SK-N-SH (cell line): ENCODE data around the gene SPATA12. TPM values are rescaled to one million over a fixed set of nuclear protein-coding genes. Genes with fewer than 3 reads are reported as not detected.

Source experiments
- CTCF ChIA-PET: fragments of 300-600, 350-600 bp; formaldehyde crosslinking; extraction: SDS; loops from one replicate; lab custom pipeline; 2021; lab: Yijun Ruan, JAX
- POLR2A ChIA-PET: fragments of 350-600 bp; sonication (Branson Sonifier 250); formaldehyde crosslinking; extraction: SDS; loops from one replicate; lab custom pipeline; 2020; ENCODE audit warnings: antibody characterized with exemption, inconsistent platforms; lab: Yijun Ruan, JAX
- DNase-seq: peaks from one replicate; pipeline ENCODE4 v3.0.0; 2012
- H2AFZ ChIP-seq: fragments of 200-600 bp; sonication (generic); 2 replicates; pipeline ENCODE4 v1.8.1; 2016; ENCODE audit warnings: antibody characterized with exemption, mild to moderate bottlenecking, low read depth
- H3F3A ChIP-seq: fragments of 200-600 bp; sonication (generic); replicated peaks from 2 replicates; pipeline ENCODE3; 2016; ENCODE audit warnings: antibody characterized with exemption, mild to moderate bottlenecking; ENCODE audit not compliant: insufficient read depth
- H3K27ac ChIP-seq, 2 experiments: fragments of 200-500 bp in 1 of 2; fragments of 200-600 bp in 1 of 2; sonication (Bioruptor generic) in 1 of 2; sonication (generic), shearing (Covaris generic) in 1 of 2; 2 replicates each; pipeline versions ENCODE4 v1.5.1 to v1.6.1; 2014 to 2016; ENCODE audit warnings: low read depth in 2 of 2, inconsistent platforms in 1 of 2, low read length in 1 of 2, mild to moderate bottlenecking in 1 of 2, mixed read lengths in 1 of 2
- H3K27me3 ChIP-seq: fragments of 200-600 bp; sonication (generic), shearing (Covaris generic); 2 replicates; pipeline ENCODE4 v1.6.1; 2016; ENCODE audit warnings: mixed run types; ENCODE audit not compliant: insufficient read depth
- H3K36me3 ChIP-seq, 2 experiments: fragments of 200-500 bp in 1 of 2; fragments of 200-600 bp in 1 of 2; sonication (Bioruptor generic) in 1 of 2; sonication (generic) in 1 of 2; replicated peaks in 1 of 2; 2 replicates each; pipeline versions ENCODE3 to v1.5.1; 2014 to 2016; ENCODE audit warnings: low read length in 1 of 2, mild to moderate bottlenecking in 1 of 2; ENCODE audit not compliant: insufficient read depth in 2 of 2, control insufficient read depth in 1 of 2
- H3K4me1 ChIP-seq, 2 experiments: fragments of 200-500 bp in 1 of 2; fragments of 200-600 bp in 1 of 2; sonication (Bioruptor generic) in 1 of 2; sonication (generic), shearing (Covaris generic) in 1 of 2; 2 replicates each; pipeline versions ENCODE4 v1.5.1 to v1.6.1; 2014 to 2016; ENCODE audit warnings: low read depth in 1 of 2, low read length in 1 of 2, mixed run types in 1 of 2; ENCODE audit not compliant: insufficient read depth in 2 of 2, control insufficient read depth in 1 of 2
- H3K4me2 ChIP-seq: fragments of 200-600 bp; sonication (generic), shearing (Covaris generic); 2 replicates; pipeline ENCODE4 v1.6.1; 2017; ENCODE audit warnings: mixed run types
- H3K4me3 ChIP-seq, 2 experiments: fragments of 200-500 bp in 1 of 2; fragments of 200-600 bp in 1 of 2; sonication (Bioruptor generic) in 1 of 2; sonication (generic), shearing (Covaris generic) in 1 of 2; 2 replicates each; pipeline versions ENCODE4 v1.5.1 to v1.8.1; 2014 to 2016; ENCODE audit warnings: low read depth in 2 of 2, inconsistent platforms in 1 of 2, low read length in 1 of 2, mild to moderate bottlenecking in 1 of 2, mixed read lengths in 1 of 2, moderate library complexity in 1 of 2
- H3K79me2 ChIP-seq: fragments of 200-600 bp; sonication (generic); 2 replicates; pipeline ENCODE4 v1.8.1; 2017; ENCODE audit warnings: mild to moderate bottlenecking; ENCODE audit not compliant: insufficient read depth
- H3K9ac ChIP-seq: fragments of 200-600 bp; sonication (generic); 2 replicates; pipeline ENCODE4 v1.6.1; 2017; ENCODE audit warnings: mixed run types
- H3K9me2 ChIP-seq: fragments of 200-600 bp; sonication (generic); 2 replicates; pipeline ENCODE4 v1.6.1; 2017; ENCODE audit warnings: mixed run types
- H3K9me3 ChIP-seq: fragments of 200-600 bp; sonication (generic); 2 replicates; pipeline ENCODE4 v1.6.1; 2017; ENCODE audit warnings: mixed run types, mild to moderate bottlenecking, moderate library complexity
- H4K20me1 ChIP-seq: fragments of 200-600 bp; sonication (generic); 2 replicates; pipeline ENCODE4 v1.6.1; 2017; ENCODE audit warnings: mild to moderate bottlenecking, mixed run types; ENCODE audit not compliant: insufficient read depth
- CHD2 ChIP-seq: fragments of 150-350 bp; IDR thresholded peaks from 2 replicates; pipeline ENCODE4 v1.6.1; 2018; ENCODE audit warnings: low read length; ENCODE audit not compliant: partially characterized antibody
- CTCF ChIP-seq: fragments of 200-600 bp; sonication (generic); IDR thresholded peaks from 2 replicates; pipeline ENCODE4 v1.6.1; 2017; ENCODE audit warnings: antibody characterized with exemption, mild to moderate bottlenecking, moderate library complexity
- EP300 ChIP-seq, 2 experiments: IDR thresholded peaks; 2 replicates each; pipeline versions ENCODE4 v1.4.0 to v1.6.1; 2012; ENCODE audit warnings: borderline replicate concordance in 1 of 2, low read depth in 1 of 2, low read length in 1 of 2
- EZH2phosphoT487 ChIP-seq: fragments of 200-600 bp; sonication (generic); IDR thresholded peaks from 2 replicates; pipeline ENCODE4 v1.6.1; 2017; ENCODE audit warnings: low read depth, mixed run types, mild to moderate bottlenecking, antibody characterized with exemption, moderate library complexity, borderline replicate concordance
- FOSL2 ChIP-seq: IDR thresholded peaks from 2 replicates; pipeline ENCODE4 v1.4.0; 2012; ENCODE audit warnings: low read depth, mild to moderate bottlenecking, moderate library complexity, borderline replicate concordance
- GABPA ChIP-seq: IDR thresholded peaks from 2 replicates; pipeline ENCODE4 v1.4.0; 2012; ENCODE audit warnings: low read depth, mild to moderate bottlenecking
- GATA2 ChIP-seq: sonication (generic); formaldehyde crosslinking; IDR thresholded peaks from 2 replicates; pipeline ENCODE4 v1.5.0; 2020; ENCODE audit warnings: mild to moderate bottlenecking, missing genetic modification reagents
- JUND ChIP-seq: IDR thresholded peaks from 2 replicates; pipeline ENCODE4 v1.4.0; 2012
- MAX ChIP-seq: IDR thresholded peaks from 2 replicates; pipeline ENCODE4 v1.4.0; 2012; ENCODE audit warnings: low read depth
- MEF2A ChIP-seq: IDR thresholded peaks from 2 replicates; pipeline ENCODE4 v1.4.0; 2012; ENCODE audit warnings: low read depth, borderline replicate concordance
- NFIC ChIP-seq: IDR thresholded peaks from 2 replicates; pipeline ENCODE4 v1.4.0; 2012; ENCODE audit warnings: borderline replicate concordance
- PBX3 ChIP-seq: IDR thresholded peaks from 2 replicates; pipeline ENCODE4; 2012
- RAD21 ChIP-seq: IDR thresholded peaks from 2 replicates; pipeline ENCODE4 v1.6.1; 2012; ENCODE audit warnings: mild to moderate bottlenecking, low read length
- REST ChIP-seq: IDR thresholded peaks from 2 replicates; pipeline ENCODE4 v1.6.1; 2012; ENCODE audit warnings: mild to moderate bottlenecking, low read depth, low read length, moderate library complexity
- SIN3A ChIP-seq: IDR thresholded peaks from 2 replicates; pipeline ENCODE4 v1.6.1; 2012; ENCODE audit warnings: low read depth, mild to moderate bottlenecking, low read length, moderate library complexity, borderline replicate concordance
- SMC3 ChIP-seq: IDR thresholded peaks from 2 replicates; pipeline ENCODE4 v1.6.1; 2012; ENCODE audit warnings: low read depth, low read length, improper control_type of control experiment
- WGBS: methylation state at CpG from one replicate; pipeline ENCODE4 v1.1.6; 2017; ENCODE audit warnings: low lambda C conversion rate; 5-methylcytosine and 5-hydroxymethylcytosine counted together
- polyA plus RNA-seq, 3 experiments: library from polyadenylated mRNA; depleted of rRNA; stranded (reverse); fragments of >200 nt; gene quantifications; 2 replicates each; pipeline ENCODE4 v1.2.3, GENCODE V29; 2012

SPATA12 gene
- polyA plus RNA-seq, 1 of the 3 experiments (the other 2 are of a cell fraction), result 0.33 TPM

GRCh38 chr3:57019057-57019456 is 41.4 kb upstream of the SPATA12 start (continued):
- TF ChIP-seq REST, result no peak
- TF ChIP-seq CTCF, result no peak
- no peak for TF ChIP-seq NFIC
- no peak for TF ChIP-seq GABPA
- TF ChIP-seq GATA2 (CRISPR knock-in tag), result no peak
- TF ChIP-seq RAD21, result no peak
- TF ChIP-seq MAX, result no peak
- TF ChIP-seq, all 33 proteins: peak for 0

GRCh38 chr3:57025237-57025636 is 35.2 kb upstream of the SPATA12 start:
- Histone ChIP-seq H3K9ac (no peak overlapping the region), H3K9me3 (no peaks in the 10 kb centered on the region), H3K27ac (no peak overlapping the region), H2AFZ (no peak overlapping the region), H3K4me2 (no peak overlapping the region), H3F3A (no peaks in the 10 kb centered on the region), H3K79me2 (no peaks in the 10 kb centered on the region), H3K4me1 (peaks cover 0 to 10% of the 10 kb centered on the region in 2 experiments; a peak in 2 of 4 replicates), H3K27me3 (no peaks in the 10 kb centered on the region), H3K4me3 (no peak overlapping the region), H3K36me3 (no peaks in the 10 kb centered on the region), H3K9me2 (no peaks in the 10 kb centered on the region), H4K20me1 (no peaks in the 10 kb centered on the region)
- CTCF ChIA-PET, result no interaction called here
- 60% methylated on average over 2 of the region's 3 CpGs for WGBS
- POLR2A ChIA-PET, result no interaction called here
- no peak for DNase-seq
- TF ChIP-seq CHD2, result no peak
- no peak for TF ChIP-seq EP300 (IDR thresholded peaks at IDR 0.05; ENCODE audit: borderline replicate concordance in 1 of 2, low read depth in 1 of 2, low read length in 1 of 2)
- no peak for TF ChIP-seq SMC3
- no peak for TF ChIP-seq PBX3
- no peak for TF ChIP-seq MEF2A
- no peak for TF ChIP-seq JUND
- no peak for TF ChIP-seq FOSL2
- TF ChIP-seq EZH2phosphoT487, result no peak
- no peak for TF ChIP-seq SIN3A
